Measurements from ENCODE around the gene OR9A2. TPM values are rescaled to one million over a fixed set of nuclear protein-coding genes. Genes with fewer than 3 reads are reported as not detected.

The OR9A2 gene
- total and polyA plus RNA-seq, 4 donors = 0.08 TPM; not detected in 3

DNA sequence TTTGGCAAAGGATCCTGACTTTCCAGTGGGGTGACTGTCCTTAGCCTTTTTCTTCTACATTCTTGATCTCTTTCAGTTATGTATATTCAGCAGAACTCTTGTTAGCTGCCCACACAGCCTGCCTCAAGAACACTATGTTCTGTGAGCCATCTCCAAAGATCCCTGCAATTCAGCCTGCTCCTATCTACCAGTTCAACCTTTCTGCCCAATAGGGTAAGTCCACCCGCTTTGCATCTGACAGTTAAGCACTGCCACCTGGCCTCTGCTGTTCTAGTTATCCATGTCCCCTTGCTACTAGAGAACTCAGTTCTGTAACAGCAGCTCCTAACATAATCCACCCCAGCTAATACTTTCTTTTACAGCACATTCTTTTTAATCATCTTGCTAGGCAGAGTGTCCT, 13.5 kb downstream of the OR9A2 start:
- H3K4me3 ChIP-seq (ENCODE audit: low read depth in 1 of 3, low read length in 3 of 3) = no peak overlapping the region
- no peak overlapping the region for H3K27ac ChIP-seq (ENCODE audit: low read depth in 1 of 2, low read length in 2 of 2)
- H3K9ac ChIP-seq (ENCODE audit: low read depth in 1 of 2, low read length in 2 of 2) = no peak overlapping the region
- TF ChIP-seq JUND (IDR thresholded peaks at IDR 0.05) (no peak), SP1 (IDR thresholded peaks at IDR 0.05) (no peak), TAF1 (conservative IDR thresholded peaks at IDR 0.05) (no peak), GABPA (IDR thresholded peaks at IDR 0.05 in 1 of 2, conservative IDR thresholded peaks at IDR 0.05 in 1 of 2) (no peak), FOXA1 (IDR thresholded peaks at IDR 0.05) (no peak), HNF4G (IDR thresholded peaks at IDR 0.05) (no peak), HNF4A (conservative IDR thresholded peaks at IDR 0.05) (no peak), RXRA (IDR thresholded peaks at IDR 0.05) (no peak), YY1 (IDR thresholded peaks at IDR 0.05) (no peak), MAX (IDR thresholded peaks at IDR 0.05) (no peak)
- TF ChIP-seq, protein P1, sequence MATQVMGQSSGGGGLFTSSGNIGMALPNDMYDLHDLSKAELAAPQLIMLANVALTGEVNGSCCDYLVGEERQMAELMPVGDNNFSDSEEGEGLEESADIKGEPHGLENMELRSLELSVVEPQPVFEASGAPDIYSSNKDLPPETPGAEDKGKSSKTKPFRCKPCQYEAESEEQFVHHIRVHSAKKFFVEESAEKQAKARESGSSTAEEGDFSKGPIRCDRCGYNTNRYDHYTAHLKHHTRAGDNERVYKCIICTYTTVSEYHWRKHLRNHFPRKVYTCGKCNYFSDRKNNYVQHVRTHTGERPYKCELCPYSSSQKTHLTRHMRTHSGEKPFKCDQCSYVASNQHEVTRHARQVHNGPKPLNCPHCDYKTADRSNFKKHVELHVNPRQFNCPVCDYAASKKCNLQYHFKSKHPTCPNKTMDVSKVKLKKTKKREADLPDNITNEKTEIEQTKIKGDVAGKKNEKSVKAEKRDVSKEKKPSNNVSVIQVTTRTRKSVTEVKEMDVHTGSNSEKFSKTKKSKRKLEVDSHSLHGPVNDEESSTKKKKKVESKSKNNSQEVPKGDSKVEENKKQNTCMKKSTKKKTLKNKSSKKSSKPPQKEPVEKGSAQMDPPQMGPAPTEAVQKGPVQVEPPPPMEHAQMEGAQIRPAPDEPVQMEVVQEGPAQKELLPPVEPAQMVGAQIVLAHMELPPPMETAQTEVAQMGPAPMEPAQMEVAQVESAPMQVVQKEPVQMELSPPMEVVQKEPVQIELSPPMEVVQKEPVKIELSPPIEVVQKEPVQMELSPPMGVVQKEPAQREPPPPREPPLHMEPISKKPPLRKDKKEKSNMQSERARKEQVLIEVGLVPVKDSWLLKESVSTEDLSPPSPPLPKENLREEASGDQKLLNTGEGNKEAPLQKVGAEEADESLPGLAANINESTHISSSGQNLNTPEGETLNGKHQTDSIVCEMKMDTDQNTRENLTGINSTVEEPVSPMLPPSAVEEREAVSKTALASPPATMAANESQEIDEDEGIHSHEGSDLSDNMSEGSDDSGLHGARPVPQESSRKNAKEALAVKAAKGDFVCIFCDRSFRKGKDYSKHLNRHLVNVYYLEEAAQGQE (IDR thresholded peaks at IDR 0.05) = no peak
- TF ChIP-seq, protein P2, sequence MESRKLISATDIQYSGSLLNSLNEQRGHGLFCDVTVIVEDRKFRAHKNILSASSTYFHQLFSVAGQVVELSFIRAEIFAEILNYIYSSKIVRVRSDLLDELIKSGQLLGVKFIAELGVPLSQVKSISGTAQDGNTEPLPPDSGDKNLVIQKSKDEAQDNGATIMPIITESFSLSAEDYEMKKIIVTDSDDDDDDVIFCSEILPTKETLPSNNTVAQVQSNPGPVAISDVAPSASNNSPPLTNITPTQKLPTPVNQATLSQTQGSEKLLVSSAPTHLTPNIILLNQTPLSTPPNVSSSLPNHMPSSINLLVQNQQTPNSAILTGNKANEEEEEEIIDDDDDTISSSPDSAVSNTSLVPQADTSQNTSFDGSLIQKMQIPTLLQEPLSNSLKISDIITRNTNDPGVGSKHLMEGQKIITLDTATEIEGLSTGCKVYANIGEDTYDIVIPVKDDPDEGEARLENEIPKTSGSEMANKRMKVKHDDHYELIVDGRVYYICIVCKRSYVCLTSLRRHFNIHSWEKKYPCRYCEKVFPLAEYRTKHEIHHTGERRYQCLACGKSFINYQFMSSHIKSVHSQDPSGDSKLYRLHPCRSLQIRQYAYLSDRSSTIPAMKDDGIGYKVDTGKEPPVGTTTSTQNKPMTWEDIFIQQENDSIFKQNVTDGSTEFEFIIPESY (IDR thresholded peaks at IDR 0.05) = no peak
- WGBS = 93% methylated on average over 1 of the region's 1 CpG
- DNase-seq (ENCODE audit: low spot score) = no peak
- H3K9me3 ChIP-seq (ENCODE audit: control insufficient read depth in 4 of 4, low read length in 3 of 4) = no peaks in the 10 kb centered on the region
- H3K4me1 ChIP-seq (ENCODE audit: control insufficient read depth in 4 of 4, insufficient read depth in 4 of 4, low read length in 3 of 4) = no peaks in the 10 kb centered on the region
- H3K36me3 ChIP-seq (ENCODE audit: control insufficient read depth in 4 of 4, insufficient read depth in 3 of 4, low read depth in 1 of 4, low read length in 3 of 4) = no peaks in the 10 kb centered on the region
- peaks cover 0 to 3% (median 0%) of the 10 kb centered on the region in 4 donors for H3K27me3 ChIP-seq (ENCODE audit: control insufficient read depth in 4 of 4, insufficient read depth in 4 of 4, low read length in 3 of 4)

DNA sequence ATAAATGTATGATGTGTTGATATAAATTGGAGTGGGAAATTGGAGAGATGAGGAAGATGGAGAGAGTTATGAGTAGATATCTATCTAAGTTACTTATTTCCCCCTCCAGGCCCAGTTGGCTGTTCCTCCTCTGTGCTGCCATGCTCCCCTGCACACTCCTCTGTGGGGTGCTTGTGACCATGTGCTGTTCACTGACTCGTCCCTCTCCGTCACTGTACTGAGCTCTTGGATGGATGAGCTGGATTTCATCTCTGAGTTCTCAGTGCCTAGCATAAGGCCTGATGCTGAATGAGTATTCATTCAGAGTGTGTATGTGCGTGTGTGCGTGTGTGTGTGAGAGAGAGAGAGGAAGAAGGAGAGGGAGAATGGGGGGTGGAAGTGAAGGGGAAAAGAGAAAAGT, 14.5 kb downstream of the OR9A2 start:
- TF ChIP-seq, protein P1 (IDR thresholded peaks at IDR 0.05) = no peak
- TF ChIP-seq HNF4A (conservative IDR thresholded peaks at IDR 0.05) (no peak), TAF1 (conservative IDR thresholded peaks at IDR 0.05) (no peak)
- H3K27ac ChIP-seq (ENCODE audit: low read depth in 1 of 2, low read length in 2 of 2) = no peak overlapping the region
- DNase-seq (ENCODE audit: low spot score) = no peak
- peaks cover 0 to 3% (median 0%) of the 10 kb centered on the region in 4 donors for H3K27me3 ChIP-seq (ENCODE audit: control insufficient read depth in 4 of 4, insufficient read depth in 4 of 4, low read length in 3 of 4)
- no peak overlapping the region for H3K4me3 ChIP-seq (ENCODE audit: low read depth in 1 of 3, low read length in 3 of 3)
- no peak overlapping the region for H3K9ac ChIP-seq (ENCODE audit: low read depth in 1 of 2, low read length in 2 of 2)
- no peaks in the 10 kb centered on the region for H3K9me3 ChIP-seq (ENCODE audit: control insufficient read depth in 4 of 4, low read length in 3 of 4)
- H3K36me3 ChIP-seq (ENCODE audit: control insufficient read depth in 4 of 4, insufficient read depth in 3 of 4, low read depth in 1 of 4, low read length in 3 of 4) = no peaks in the 10 kb centered on the region
- peaks cover 0 to 3% (median 0%) of the 10 kb centered on the region in 4 donors for H3K4me1 ChIP-seq (ENCODE audit: control insufficient read depth in 4 of 4, insufficient read depth in 4 of 4, low read length in 3 of 4)
- 93% methylated on average over 4 of the region's 4 CpGs for WGBS

All from liver (tissue), 9 donors.